ENCODE results near the gene C19orf18.
"Not testable (repeated sequence)": the region's sequence is repeated elsewhere in the genome, so short reads cannot be mapped to it uniquely, and the experiment has no call there.

C19orf18 gene

DNA sequence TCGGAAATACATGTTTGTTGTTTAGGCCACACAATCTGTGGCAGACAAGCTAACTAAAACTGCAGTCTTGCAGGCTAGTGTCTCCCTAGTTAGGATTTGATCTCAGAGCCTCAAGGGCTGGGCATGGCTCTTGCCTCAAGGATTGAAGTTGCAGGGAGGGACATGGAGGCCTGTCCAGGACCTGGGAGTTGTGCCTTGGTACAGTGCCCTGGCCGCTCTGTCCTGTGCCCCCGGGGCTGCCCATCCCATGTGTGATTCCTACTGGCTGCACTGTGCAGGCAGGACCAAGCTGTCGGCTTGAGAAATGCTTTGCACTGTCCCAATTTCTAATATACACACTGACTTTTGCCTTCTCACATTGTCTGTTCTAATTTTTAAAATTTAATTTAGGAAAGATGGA lies 19.3 kb downstream of the C19orf18 start:
- DNase-seq = no peak
- in situ Hi-C loops (cut with HindIII; ENCODE audit: low pct_ligation_motif_present, low pct_unique_long_range_greater_than_20kb, low sequenced_read_pairs) = no loop called here

DNA sequence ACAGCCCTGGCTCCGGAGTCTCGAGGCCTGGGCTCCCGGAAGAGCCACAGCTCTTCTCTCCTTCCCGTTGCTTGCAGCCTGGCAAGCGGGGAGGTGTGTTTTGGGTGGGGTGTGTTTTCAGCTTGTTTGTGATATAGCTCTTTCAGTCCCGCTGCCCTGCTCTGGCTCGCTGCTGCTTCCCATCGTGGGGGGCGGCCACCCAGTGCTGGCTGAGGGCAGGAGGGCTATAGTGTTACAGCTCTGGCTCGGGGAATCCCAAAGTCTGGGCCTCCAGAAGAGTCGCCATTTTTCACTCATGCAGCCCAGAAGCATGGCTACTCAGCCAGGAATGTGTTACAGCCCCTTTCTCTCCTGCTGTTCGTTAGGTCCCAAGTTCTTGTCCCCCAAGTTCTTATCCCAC lies 24.6 kb downstream of the C19orf18 start:
- no peak for DNase-seq
- in situ Hi-C loops (cut with HindIII; ENCODE audit: low pct_ligation_motif_present, low pct_unique_long_range_greater_than_20kb, low sequenced_read_pairs) = no loop called here

DNA sequence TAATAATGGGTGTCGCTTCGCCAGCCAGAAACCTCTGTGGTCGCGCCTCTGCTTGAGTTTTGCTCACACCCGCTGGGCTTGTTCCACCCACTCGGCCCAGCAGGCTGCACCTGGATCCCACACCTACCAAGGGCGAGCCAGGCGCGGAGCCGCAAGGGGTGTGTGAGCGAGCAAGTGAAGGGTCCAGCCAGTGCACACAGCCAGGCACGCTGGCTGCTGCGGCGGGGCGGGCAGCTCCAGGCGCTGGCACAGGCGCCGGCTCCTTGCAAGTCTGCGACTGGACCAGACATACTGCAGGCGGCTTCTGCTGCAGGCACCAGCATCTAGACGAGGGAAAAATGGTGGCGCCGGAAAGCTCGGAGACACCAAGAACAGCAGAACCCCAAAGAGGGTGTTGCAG lies 25.0 kb downstream of the C19orf18 start:
- in situ Hi-C loops (cut with HindIII; ENCODE audit: low pct_ligation_motif_present, low pct_unique_long_range_greater_than_20kb, low sequenced_read_pairs) = no loop called here
- DNase-seq = no peak

DNA sequence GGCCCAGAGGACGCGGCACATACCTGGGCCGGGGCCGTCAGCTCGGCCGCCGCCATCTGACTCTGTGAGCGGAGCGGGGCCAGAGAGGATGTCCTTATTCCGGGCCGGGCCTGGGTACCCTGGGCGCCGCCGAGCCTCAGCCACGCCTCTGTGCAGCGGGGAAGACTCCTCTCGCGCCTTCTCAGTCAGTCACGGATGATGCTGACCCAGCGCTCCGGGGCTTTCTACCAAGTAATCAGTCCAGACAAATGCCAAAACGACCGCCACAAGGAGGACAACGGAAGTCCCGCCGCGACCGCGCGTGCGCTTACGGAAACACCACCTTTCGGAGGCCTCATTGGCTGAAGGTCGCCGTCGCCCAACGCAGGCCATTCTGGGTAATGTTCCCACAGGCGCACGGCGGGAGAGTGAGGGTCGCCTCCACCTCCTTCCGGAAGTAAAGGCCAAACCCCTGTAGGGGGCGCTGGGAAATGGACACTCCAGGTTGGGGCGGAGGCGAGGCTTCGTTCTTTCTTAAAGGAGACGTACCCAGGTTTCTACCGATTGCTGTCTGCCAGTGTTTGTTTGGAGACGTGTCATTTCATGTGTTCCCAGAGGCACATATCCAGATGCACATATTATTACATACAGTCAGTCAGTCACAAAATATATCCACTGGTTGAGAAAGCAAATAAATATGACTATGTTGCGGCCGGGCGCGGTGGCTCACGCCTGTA lies 26.8 kb downstream of the C19orf18 start, which contains the start of gene ZNF256:
TSS of gene ZNF256 (minus strand) at position 288 of the 716 bp plus-strand sequence. CDS start at position 56, 232 bp downstream.
- DNase-seq = peak; percentile 57
- in situ Hi-C loops (cut with HindIII; ENCODE audit: low pct_ligation_motif_present, low pct_unique_long_range_greater_than_20kb, low sequenced_read_pairs) = no loop called here

DNA sequence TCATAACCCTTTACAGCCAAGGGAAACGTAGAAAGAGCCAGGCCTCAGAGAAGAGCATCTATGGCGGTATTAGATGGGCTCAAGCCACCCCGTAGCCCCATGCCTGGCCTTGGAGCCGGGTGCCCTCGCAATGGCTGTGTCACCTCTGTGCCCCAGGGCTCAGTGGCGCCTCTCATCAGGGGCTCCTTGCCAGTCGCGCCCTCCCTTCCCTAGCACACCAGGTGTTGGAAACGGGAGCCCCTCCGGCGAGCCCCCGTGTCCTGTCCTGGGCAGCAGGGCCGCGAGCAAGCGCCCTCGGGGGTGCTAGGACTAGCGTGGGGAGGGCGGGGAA lies 27.3 kb downstream of the C19orf18 start:
- in situ Hi-C loops (cut with HindIII; ENCODE audit: low pct_ligation_motif_present, low pct_unique_long_range_greater_than_20kb, low sequenced_read_pairs) = no loop called here
- no peak for DNase-seq

DNA sequence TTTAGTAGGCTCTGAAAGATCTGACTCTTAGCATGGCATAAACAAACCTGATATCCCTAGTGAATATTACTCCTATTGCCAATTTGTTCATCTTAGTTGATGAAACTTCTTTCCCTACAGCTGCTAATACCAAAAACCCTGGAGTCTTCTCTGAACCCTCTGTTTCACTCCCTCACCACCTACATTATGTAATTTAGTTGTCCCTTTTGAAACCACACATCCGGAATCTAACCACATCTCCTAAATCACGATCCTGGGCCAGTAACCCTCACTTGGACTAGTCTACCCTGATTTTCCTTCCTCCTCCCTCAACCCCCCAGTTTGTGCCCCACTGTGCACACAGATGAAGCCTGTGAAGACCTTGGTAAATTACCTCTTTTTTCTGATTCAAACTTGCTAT lies 28.0 kb downstream of the C19orf18 start:
- DNase-seq = no peak
- in situ Hi-C loops (cut with HindIII; ENCODE audit: low pct_ligation_motif_present, low pct_unique_long_range_greater_than_20kb, low sequenced_read_pairs) = no loop called here

DNA sequence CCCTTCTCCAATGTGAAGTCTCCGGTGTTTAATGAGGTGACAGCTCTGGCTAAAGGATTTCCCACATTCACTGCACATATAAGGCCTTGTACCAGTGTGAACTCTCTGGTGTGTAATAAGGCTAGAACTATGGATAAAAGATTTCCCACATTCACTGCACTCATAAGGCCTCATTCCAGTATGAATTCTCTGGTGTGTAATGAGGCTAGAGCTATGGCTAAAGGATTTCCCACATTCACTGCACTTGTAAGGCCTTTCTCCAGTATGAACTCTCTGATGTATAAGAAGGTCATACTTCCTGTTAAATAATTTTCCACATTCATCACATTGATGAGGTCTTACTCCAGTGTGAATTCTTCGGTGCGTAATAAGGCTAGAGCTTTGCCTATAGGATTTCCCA lies 32.7 kb downstream of the C19orf18 start:
- no peak for DNase-seq
- in situ Hi-C loops (cut with HindIII; ENCODE audit: low pct_ligation_motif_present, low pct_unique_long_range_greater_than_20kb, low sequenced_read_pairs) = no loop called here

DNA sequence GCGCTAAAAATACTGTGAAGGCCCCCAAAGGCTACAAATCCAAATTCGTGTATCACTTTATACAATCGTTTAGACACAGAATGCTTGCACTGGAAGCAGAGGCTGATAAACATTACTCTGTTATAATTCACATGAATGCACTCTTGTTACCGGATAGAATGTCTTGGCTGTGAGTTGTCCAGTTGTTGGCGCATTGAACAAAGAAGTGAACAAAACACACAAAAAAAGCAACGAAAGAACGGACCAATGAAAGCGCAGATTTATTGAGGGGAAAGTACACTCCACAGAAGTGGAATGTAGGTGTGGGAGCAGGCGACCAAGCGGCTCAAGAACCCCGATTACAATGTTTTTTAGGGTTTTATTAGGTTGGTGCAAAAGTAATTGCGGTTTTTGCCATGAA lies 38.6 kb downstream of the C19orf18 start:
- no peak for DNase-seq
- in situ Hi-C loops (cut with HindIII; ENCODE audit: low pct_ligation_motif_present, low pct_unique_long_range_greater_than_20kb, low sequenced_read_pairs) = no loop called here

DNA sequence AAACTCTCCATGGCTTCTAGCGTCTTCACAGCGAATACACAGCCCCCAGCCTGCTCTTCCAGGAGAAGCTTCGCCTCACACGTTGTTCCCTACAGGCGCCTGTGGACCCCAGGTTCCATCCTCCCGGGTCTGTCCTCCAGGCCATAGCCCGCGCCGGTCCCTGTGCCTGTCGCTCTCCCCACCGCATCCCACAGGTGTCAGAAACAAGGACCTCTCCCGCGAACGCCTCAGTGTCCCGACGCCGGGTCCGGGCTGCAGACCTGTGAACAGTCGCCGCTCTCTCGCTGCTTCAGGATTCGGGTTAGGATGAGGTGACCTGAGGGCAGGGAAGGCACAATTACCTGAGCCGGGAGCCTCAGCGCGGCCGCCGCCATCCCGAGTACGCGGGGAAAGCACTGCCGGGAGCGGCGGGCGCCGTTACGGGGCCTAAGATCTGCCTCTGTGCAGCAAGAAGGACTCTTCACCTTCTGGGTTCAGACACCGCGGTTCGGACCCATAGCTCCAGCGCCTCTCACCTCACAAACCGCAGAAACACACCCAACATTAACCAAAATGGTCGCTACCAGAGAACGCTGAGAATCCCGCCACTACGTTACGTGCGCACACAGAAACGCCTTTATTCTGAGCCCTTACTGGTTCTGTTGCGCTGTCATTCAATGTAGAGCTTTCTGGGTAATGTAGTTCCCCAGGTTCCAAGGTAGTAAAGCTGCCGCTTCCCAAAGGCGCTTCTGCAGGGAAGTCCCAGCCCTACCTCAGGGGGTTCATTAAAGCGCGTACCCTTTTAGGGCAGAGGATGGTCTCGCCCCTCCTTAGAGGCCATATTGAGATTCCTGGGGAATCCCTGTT lies 39.3 kb downstream of the C19orf18 start, which contains the start of gene ZNF418:
TSS of gene ZNF418 (minus strand) at position 583 of the 846 bp plus-strand sequence. CDS start 1,580 bp downstream, outside the sequence.
- in situ Hi-C loops (cut with HindIII; ENCODE audit: low pct_ligation_motif_present, low pct_unique_long_range_greater_than_20kb, low sequenced_read_pairs) = no loop called here

DNA sequence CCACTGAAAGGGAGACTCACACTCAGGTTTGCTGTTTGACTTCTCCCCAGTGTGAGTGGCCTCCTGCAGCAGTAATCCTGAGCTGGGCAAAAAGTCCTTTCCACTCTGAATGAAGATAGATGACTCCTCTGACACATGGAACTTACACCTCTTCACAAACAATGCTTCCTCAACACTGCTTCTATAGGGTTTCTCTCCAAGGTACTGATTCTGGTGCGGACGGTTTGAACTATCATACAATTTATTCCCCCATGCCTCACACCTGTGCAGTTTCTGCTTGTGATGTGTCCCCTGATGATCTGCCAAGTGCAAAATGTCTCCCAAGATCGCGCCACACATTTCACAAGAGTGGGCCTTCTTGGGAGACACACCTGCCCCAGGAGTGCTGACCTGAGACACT lies 46.7 kb downstream of the C19orf18 start:
- in situ Hi-C loops (cut with HindIII; ENCODE audit: low pct_ligation_motif_present, low pct_unique_long_range_greater_than_20kb, low sequenced_read_pairs) = no loop called here
- no peak for DNase-seq

More for the DNA sequence above, 39.3 kb downstream of the C19orf18 start, which contains the start of gene ZNF418:
- no peak for DNase-seq

DNA sequence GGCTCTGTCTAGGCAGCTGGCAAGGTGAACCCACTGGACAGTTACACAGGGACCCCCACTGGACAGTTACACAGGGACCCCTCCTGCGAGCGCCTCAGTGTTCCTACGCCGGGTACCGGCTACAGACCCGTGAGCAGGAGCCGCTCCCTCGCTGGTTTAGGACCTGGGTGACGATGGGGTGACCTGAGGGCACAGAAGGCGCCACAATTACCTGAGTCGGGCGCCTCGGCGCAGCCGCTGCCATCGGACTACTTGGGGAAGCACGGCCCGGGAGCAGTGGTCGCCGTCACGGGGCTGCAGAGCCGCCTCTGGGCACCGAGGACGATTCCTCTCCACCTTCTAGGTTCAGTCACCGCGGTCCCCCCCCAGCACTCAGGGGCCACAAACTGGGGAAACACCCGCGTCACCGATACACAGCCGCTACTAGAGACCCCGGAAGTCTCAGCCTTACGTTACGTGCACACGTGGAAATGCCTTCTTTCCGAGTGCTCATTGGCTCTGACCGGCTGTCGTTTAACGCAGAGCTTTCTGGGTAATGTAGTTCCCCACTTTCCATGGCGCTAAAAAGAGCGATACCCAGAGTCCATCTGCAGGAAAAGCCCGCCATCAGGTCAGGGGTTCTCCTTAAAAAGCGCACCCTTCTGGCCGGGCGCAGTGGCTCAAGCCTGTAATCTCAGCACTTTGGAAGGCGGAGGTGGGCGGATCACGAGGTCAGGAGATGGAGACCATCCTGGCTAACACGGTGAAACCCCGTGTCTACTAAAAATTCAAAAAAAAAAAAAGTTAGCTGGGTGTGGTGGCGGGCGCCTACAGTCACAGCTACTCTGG lies 58.0 kb downstream of the C19orf18 start, which contains the start of gene ZNF417:
TSS of gene ZNF417 (minus strand) at position 425 of the 828 bp plus-strand sequence. CDS start at position 244, 181 bp downstream.
- peak; percentile 92 for DNase-seq
- in situ Hi-C loops (cut with HindIII; ENCODE audit: low pct_ligation_motif_present, low pct_unique_long_range_greater_than_20kb, low sequenced_read_pairs) = not testable (repeated sequence)

DNA sequence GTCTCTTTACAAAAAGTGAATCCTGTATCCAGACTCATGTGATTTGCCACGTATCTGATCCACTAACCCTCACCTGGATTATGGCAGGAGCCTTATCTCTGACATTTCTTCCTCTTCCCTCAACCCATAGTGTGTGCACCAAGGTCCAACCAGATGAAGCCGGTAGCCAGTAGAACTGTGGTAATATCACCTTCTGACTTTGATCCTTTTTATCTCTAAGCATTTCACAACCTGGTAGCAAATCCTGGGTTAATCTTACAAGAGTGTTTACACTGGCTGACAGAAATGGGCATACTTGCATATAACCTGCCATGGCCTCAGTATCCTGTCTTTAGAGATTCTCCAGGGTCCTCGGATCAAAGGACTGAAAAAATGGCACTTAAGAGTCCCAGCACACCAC lies 59.8 kb downstream of the C19orf18 start:
- DNase-seq = no peak
- in situ Hi-C loops (cut with HindIII; ENCODE audit: low pct_ligation_motif_present, low pct_unique_long_range_greater_than_20kb, low sequenced_read_pairs) = no loop called here

Measured in ACHN (cell line).